Liver (tissue), 9 donors: Measurements from ENCODE around the gene TDRD9. TPM values are rescaled to one million over a fixed set of nuclear protein-coding genes. Genes with fewer than 3 reads are reported as not detected.
A peak's percentile ranks its signal among the peaks of the same experiment; 100 is the strongest.

Experiments used
- DNase-seq: peaks from one replicate; pipeline ENCODE4 v3.0.0-alpha.2; 2017; ENCODE audit warnings: low spot score
- H3K27ac ChIP-seq, 2 donors: one replicate each; pipeline ENCODE4 v1.7.0; 2013; ENCODE audit warnings: inconsistent platforms in 2 of 2, low read length in 2 of 2, control low read depth in 1 of 2, low read depth in 1 of 2, mild to moderate bottlenecking in 1 of 2
- H3K27me3 ChIP-seq, 4 donors: one replicate each; pipeline versions ENCODE4 v1.6.1 to v1.7.0; 2013; ENCODE audit warnings: low read length in 3 of 4, inconsistent platforms in 1 of 4, mild to moderate bottlenecking in 1 of 4, moderate library complexity in 1 of 4; ENCODE audit not compliant: control insufficient read depth in 4 of 4, insufficient read depth in 4 of 4
- H3K36me3 ChIP-seq, 4 donors: one replicate each; pipeline versions ENCODE4 v1.6.1 to v1.7.0; 2013; ENCODE audit warnings: low read length in 3 of 4, mild to moderate bottlenecking in 3 of 4, low read depth in 1 of 4, moderate library complexity in 1 of 4; ENCODE audit not compliant: control insufficient read depth in 4 of 4, insufficient read depth in 3 of 4
- H3K4me1 ChIP-seq, 4 donors: one replicate each; pipeline versions ENCODE4 v1.6.1 to v1.7.0; 2013; ENCODE audit warnings: low read length in 3 of 4, mild to moderate bottlenecking in 3 of 4, moderate library complexity in 1 of 4; ENCODE audit not compliant: control insufficient read depth in 4 of 4, insufficient read depth in 4 of 4
- H3K4me3 ChIP-seq, 3 donors: one replicate each; pipeline versions ENCODE4 v1.6.1 to v1.7.0; 2013; ENCODE audit warnings: low read length in 3 of 3, control low read depth in 1 of 3, low read depth in 1 of 3, mild to moderate bottlenecking in 1 of 3
- H3K9ac ChIP-seq, 2 donors: one replicate each; pipeline ENCODE4 v1.7.0; 2013; ENCODE audit warnings: low read length in 2 of 2, mild to moderate bottlenecking in 2 of 2, moderate library complexity in 2 of 2, control low read depth in 1 of 2, low read depth in 1 of 2
- H3K9me3 ChIP-seq, 4 donors: one replicate each; pipeline versions ENCODE4 v1.6.1 to v1.7.0; 2013; ENCODE audit warnings: low read length in 3 of 4; ENCODE audit not compliant: control insufficient read depth in 4 of 4
- CTCF ChIP-seq: fragments of 150-350 bp; IDR thresholded peaks from 2 replicates; pipeline ENCODE4 v1.5.1; 2017; ENCODE audit warnings: improper control_type of control experiment, low read depth, low read length; ENCODE audit not compliant: missing input control
- EGR1 ChIP-seq, 2 donors: IDR thresholded peaks; 2 replicates each; pipeline ENCODE4 v1.6.1; 2016 to 2018; ENCODE audit warnings: antibody characterized with exemption in 2 of 2, low read depth in 2 of 2
- GABPA ChIP-seq, 2 donors: IDR thresholded peaks in 1 of 2; conservative IDR thresholded peaks in 1 of 2; 2 replicates each; pipeline ENCODE4 v1.6.1; 2016; ENCODE audit warnings: antibody characterized with exemption in 2 of 2, mild to moderate bottlenecking in 1 of 2, moderate library complexity in 1 of 2
- HNF4G ChIP-seq: IDR thresholded peaks from 2 replicates; pipeline ENCODE4 v1.6.1; 2016; ENCODE audit warnings: antibody characterized with exemption
- JUND ChIP-seq, 2 donors: IDR thresholded peaks; 2 replicates each; pipeline ENCODE4 v1.6.1; 2016; ENCODE audit warnings: antibody characterized with exemption in 2 of 2
- NR2F2 ChIP-seq: IDR thresholded peaks from 2 replicates; pipeline ENCODE4 v1.6.1; 2016; ENCODE audit warnings: antibody characterized with exemption
- RAD21 ChIP-seq, 2 donors: IDR thresholded peaks; 2 replicates each; pipeline ENCODE4 v1.6.1; 2016; ENCODE audit warnings: antibody characterized with exemption in 2 of 2, mild to moderate bottlenecking in 2 of 2
- RXRA ChIP-seq, 2 donors: IDR thresholded peaks; 2 replicates each; pipeline ENCODE4 v1.6.1; 2017 to 2018; ENCODE audit warnings: antibody characterized with exemption in 2 of 2, mild to moderate bottlenecking in 1 of 2
- YY1 ChIP-seq: IDR thresholded peaks from 2 replicates; pipeline ENCODE4 v1.6.1; 2016; ENCODE audit warnings: antibody characterized with exemption, mild to moderate bottlenecking
- WGBS: extraction: QIAGEN DNeasy Blood & Tissue Kit; methylation state at CpG from one replicate; pipeline ENCODE4 v1.1.7; 2013; 5-methylcytosine and 5-hydroxymethylcytosine counted together
- polyA plus RNA-seq, 2 donors: library from polyadenylated mRNA; stranded (reverse) in 1 of 2; unstranded in 1 of 2; fragments of 200-250 nt in 1 of 2; fragments of >200 nt in 1 of 2; fragmentation: Nextera tagmentation in 1 of 2; extraction: Ambion mirVana in 1 of 2; gene quantifications; one replicate each; pipeline versions ENCODE4 v1.2.1 to v1.2.3, GENCODE V29; 2013 to 2015
- total RNA-seq, 2 donors: library from RNA; depleted of rRNA; stranded (reverse); fragments of >200 nt; gene quantifications; one replicate each; pipeline ENCODE4 v1.2.3, GENCODE V29; 2014
- donor health status: healthy.
- donor health status: healthy.
- donor health status: healthy.
- donor health status: healthy.
- donor health status: healthy.

TDRD9 gene
- total and polyA plus RNA-seq, 4 donors, result 0.12 to 1.0 (median 0.46) TPM

- DNase-seq, result no peak
- Histone ChIP-seq H3K9me3 (no peaks in the 10 kb centered on the region), H3K4me3 (no peak overlapping the region), H3K9ac (no peak overlapping the region), H3K27ac (no peak overlapping the region), H3K4me1 (peaks cover 24 to 54% (median 38%) of the 10 kb centered on the region in 4 donors), H3K36me3 (peaks cover 0 to 12% (median 8%) of the 10 kb centered on the region in 4 donors), H3K27me3 (no peaks in the 10 kb centered on the region)
- TF ChIP-seq RXRA (IDR thresholded peaks at IDR 0.05) (no peak), HNF4G (no peak)
- 73% methylated on average over 18 of the region's 18 CpGs for WGBS
These were observed 165.3 kb downstream of the TDRD9 start for GRCh38 chr14:104093366-104094055.

GRCh38 chr14:104094056-104094708, 165.9 kb downstream of the TDRD9 start:
- TF ChIP-seq EGR1 (IDR thresholded peaks at IDR 0.05; ENCODE audit: low read depth in 2 of 2), result no peak
- DNase-seq, result no peak
- Histone ChIP-seq H3K4me1 (peaks cover 21 to 47% (median 35%) of the 10 kb centered on the region in 4 donors), H3K9ac (no peak overlapping the region), H3K4me3 (no peak overlapping the region), H3K9me3 (no peaks in the 10 kb centered on the region), H3K36me3 (peaks cover 0 to 13% (median 8%) of the 10 kb centered on the region in 4 donors), H3K27me3 (no peaks in the 10 kb centered on the region), H3K27ac (no peak overlapping the region)
- 76% methylated on average over 20 of the region's 20 CpGs for whole genome bisulfite sequencing

- Histone ChIP-seq H3K36me3 (peaks cover 0 to 13% (median 8%) of the 10 kb centered on the region in 4 donors), H3K4me3 (no peak overlapping the region), H3K4me1 (peaks cover 17 to 42% (median 29%) of the 10 kb centered on the region in 4 donors), H3K9me3 (no peaks in the 10 kb centered on the region), H3K27me3 (no peaks in the 10 kb centered on the region), H3K9ac (no peak overlapping the region), H3K27ac (no peak overlapping the region)
- peak; percentile 84 for DNase-seq
- TF ChIP-seq HNF4G (no peak), RAD21 (IDR thresholded peaks at IDR 0.05) (peak in 1 of 2 donors; percentile 74), GABPA (IDR thresholded peaks at IDR 0.05 in 1 of 2, conservative IDR thresholded peaks at IDR 0.05 in 1 of 2) (no peak), NR2F2 (no peak), CTCF (peak; percentile 75), YY1 (no peak), JUND (IDR thresholded peaks at IDR 0.05) (no peak)
- WGBS, result 65% methylated on average over 35 of the region's 35 CpGs
These were observed 166.6 kb downstream of the TDRD9 start for GRCh38 chr14:104094709-104095425.
